Measurements from ENCODE around the gene PRG3. TPM values are rescaled to one million over a fixed set of nuclear protein-coding genes. Genes with fewer than 3 reads are reported as not detected.
A peak's percentile ranks its signal among the peaks of the same experiment; 100 is the strongest.

The PRG3 gene
- total RNA-seq, 4 donors from 2014 or later = not detected

GRCh38 chr11:57348052-57348451 lies 32.9 kb downstream of the PRG3 start:
- DNase-seq (ENCODE audit: low spot score in 2 of 2) = no peak
- Histone ChIP-seq H3K27ac (no peak overlapping the region), H3K27me3 (no peaks in the 10 kb centered on the region), H3K9me3 (no peaks in the 10 kb centered on the region), H3K4me1 (peaks cover 0 to 14% (median 2%) of the 10 kb centered on the region in 4 donors), H3K4me3 (no peak overlapping the region), H3K36me3 (no peaks in the 10 kb centered on the region)
- 66 to 74% methylated on average over 7 of the region's 7 CpGs for WGBS, 2 donors
- TF ChIP-seq CTCF (IDR thresholded peaks at IDR 0.05) (no peak), EP300 (IDR thresholded peaks at IDR 0.05) (no peak), POLR2A (IDR thresholded peaks at IDR 0.05) (no peak)

- no peak for TF ChIP-seq POLR2A (IDR thresholded peaks at IDR 0.05)
- TF ChIP-seq EP300 (IDR thresholded peaks at IDR 0.05) = no peak
- TF ChIP-seq CTCF (IDR thresholded peaks at IDR 0.05) = no peak
- Histone ChIP-seq H3K4me3 (no peak overlapping the region), H3K27ac (no peak overlapping the region), H3K4me1 (peaks cover 0 to 14% (median 2%) of the 10 kb centered on the region in 4 donors), H3K9me3 (no peaks in the 10 kb centered on the region), H3K36me3 (no peaks in the 10 kb centered on the region), H3K27me3 (no peaks in the 10 kb centered on the region)
- DNase-seq (ENCODE audit: low spot score in 2 of 2) = no peak
- WGBS, 2 donors = 82 to 84% methylated on average over 5 to 9 of the region's 9 CpGs
Observed at GRCh38 chr11:57347336-57347735, 33.6 kb downstream of the PRG3 start.

GRCh38 chr11:57345555-57346211 lies 35.3 kb downstream of the PRG3 start:
- 18% methylated on average over 11 of the region's 11 CpGs for WGBS, 2 donors
- peaks cover 0 to 14% (median 2%) of the 10 kb centered on the region in 4 donors for H3K4me1 ChIP-seq
- peak; percentile 62 to 86 for DNase-seq (ENCODE audit: low spot score in 2 of 2)
- TF ChIP-seq EP300 (IDR thresholded peaks at IDR 0.05) (no peak), CTCF (IDR thresholded peaks at IDR 0.05) (peak; percentile 47 to 82 (median 71))
- H3K4me3 ChIP-seq = no peak overlapping the region
- no peak overlapping the region for H3K27ac ChIP-seq
- no peaks in the 10 kb centered on the region for H3K27me3 ChIP-seq
- no peaks in the 10 kb centered on the region for H3K9me3 ChIP-seq
- no peaks in the 10 kb centered on the region for H3K36me3 ChIP-seq

- DNase-seq (ENCODE audit: low spot score in 2 of 2) = no peak
- no peaks in the 10 kb centered on the region for H3K27me3 ChIP-seq
- 85 to 86% methylated on average over 10 of the region's 10 CpGs for WGBS, 2 donors
Observed at GRCh38 chr11:57344826-57345225, 36.1 kb downstream of the PRG3 start.

More at GRCh38 chr11:57344826-57345225, 36.1 kb downstream of the PRG3 start:
- Histone ChIP-seq H3K36me3 (no peaks in the 10 kb centered on the region), H3K4me1 (peaks cover 0 to 12% (median 2%) of the 10 kb centered on the region in 4 donors), H3K9me3 (no peaks in the 10 kb centered on the region), H3K27ac (no peak overlapping the region), H3K4me3 (no peak overlapping the region)
- no peak for TF ChIP-seq EP300 (IDR thresholded peaks at IDR 0.05)
- TF ChIP-seq POLR2A (IDR thresholded peaks at IDR 0.05) = no peak
- TF ChIP-seq CTCF (IDR thresholded peaks at IDR 0.05) = no peak
